GM21786 (cell line): Measurements from ENCODE around the gene RBM15B.
"Not testable (repeated sequence)": the region's sequence is repeated elsewhere in the genome, so short reads cannot be mapped to it uniquely, and the experiment has no call there.

ENCODE experiments used
- ATAC-seq: cut with Tn5 transposase; IDR thresholded peaks from one replicate; pipeline ENCODE4 v1.9.1; 2021; ENCODE audit not compliant: unreplicated experiment

The RBM15B gene

GRCh38 chr3:51378726-51379125 is 12.4 kb upstream of the RBM15B start:
- ATAC-seq, result no peak

GRCh38 chr3:51379301-51379700 is 11.8 kb upstream of the RBM15B start:
- ATAC-seq, result no peak

- ATAC-seq, result no peak
Observed at GRCh38 chr3:51379746-51380455, 11.2 kb upstream of the RBM15B start.

GRCh38 chr3:51380601-51381332 is 10.3 kb upstream of the RBM15B start:
- no peak for ATAC-seq

- ATAC-seq, result no peak
Observed at GRCh38 chr3:51381333-51381705, 9.8 kb upstream of the RBM15B start.

GRCh38 chr3:51382076-51382745 is 8.9 kb upstream of the RBM15B start:
- no peak for ATAC-seq

- ATAC-seq, result no peak
Observed at GRCh38 chr3:51382947-51383578, 8.0 kb upstream of the RBM15B start.

GRCh38 chr3:51384055-51384725 is 6.9 kb upstream of the RBM15B start:
- no peak for ATAC-seq

- ATAC-seq, result peak; percentile 95
Observed at GRCh38 chr3:51384726-51385473, 6.2 kb upstream of the RBM15B start, which contains the start of gene MANF. Gene MANF, plus strand, starts transcription at chr3:51385291. Its CDS starts 52 bp downstream, at chr3:51385343.

- no peak for ATAC-seq
Observed at GRCh38 chr3:51385621-51386091, 5.4 kb upstream of the RBM15B start.

- ATAC-seq, result no peak
Observed at GRCh38 chr3:51386159-51386851, 4.8 kb upstream of the RBM15B start.

- ATAC-seq, result no peak
Observed at GRCh38 chr3:51386852-51387229, 4.2 kb upstream of the RBM15B start.

GRCh38 chr3:51387281-51387680 is 3.8 kb upstream of the RBM15B start:
- not testable (repeated sequence) for ATAC-seq

- ATAC-seq, result no peak
Observed at GRCh38 chr3:51388286-51389029, 2.6 kb upstream of the RBM15B start.

GRCh38 chr3:51389423-51390183 is 1.5 kb upstream of the RBM15B start:
- no peak for ATAC-seq

GRCh38 chr3:51390246-51391074 is 625 bp upstream of the RBM15B start:
- ATAC-seq, result no peak
